Measurements from ENCODE around the gene HMGCL. TPM values are rescaled to one million over a fixed set of nuclear protein-coding genes. Genes with fewer than 3 reads are reported as not detected.
"Not testable (repeated sequence)": the region's sequence is repeated elsewhere in the genome, so short reads cannot be mapped to it uniquely, and the experiment has no call there.

The HMGCL gene
- total and polyA plus RNA-seq, 2 donors (not counting 1 experiment from before 2014, with no cell fraction given) = 41.3 to 74.6 TPM

DNA sequence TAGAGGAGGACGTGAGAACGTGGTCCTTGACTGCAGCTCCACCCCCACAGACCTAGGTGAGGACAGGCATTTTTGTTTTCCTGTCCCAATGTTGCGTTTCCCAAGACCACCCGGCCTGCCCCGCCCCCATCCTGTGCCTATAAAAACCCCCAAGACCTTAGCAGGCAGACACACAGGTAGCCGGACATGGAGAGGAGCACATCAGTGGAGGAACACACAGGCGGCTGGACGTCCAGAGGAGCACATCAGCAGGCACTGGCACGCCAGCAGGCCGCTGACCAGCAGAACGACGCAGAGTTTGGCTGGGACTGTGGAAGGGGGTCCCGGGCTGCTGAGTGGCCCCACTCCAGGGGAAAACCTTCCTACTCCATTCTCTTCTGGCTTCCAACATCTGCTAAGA is 12.7 kb upstream of the HMGCL start:
- no peak overlapping the region for H3K27ac ChIP-seq (ENCODE audit: insufficient read depth, low read length)
- no peaks in the 10 kb centered on the region for H4K20me1 ChIP-seq (ENCODE audit: control insufficient read depth, extremely low read depth, insufficient read depth, low read length)
- no peak for TF ChIP-seq EZH2 (IDR thresholded peaks at IDR 0.05; ENCODE audit: low read length, missing control alignments)
- TF ChIP-seq, protein P1, sequence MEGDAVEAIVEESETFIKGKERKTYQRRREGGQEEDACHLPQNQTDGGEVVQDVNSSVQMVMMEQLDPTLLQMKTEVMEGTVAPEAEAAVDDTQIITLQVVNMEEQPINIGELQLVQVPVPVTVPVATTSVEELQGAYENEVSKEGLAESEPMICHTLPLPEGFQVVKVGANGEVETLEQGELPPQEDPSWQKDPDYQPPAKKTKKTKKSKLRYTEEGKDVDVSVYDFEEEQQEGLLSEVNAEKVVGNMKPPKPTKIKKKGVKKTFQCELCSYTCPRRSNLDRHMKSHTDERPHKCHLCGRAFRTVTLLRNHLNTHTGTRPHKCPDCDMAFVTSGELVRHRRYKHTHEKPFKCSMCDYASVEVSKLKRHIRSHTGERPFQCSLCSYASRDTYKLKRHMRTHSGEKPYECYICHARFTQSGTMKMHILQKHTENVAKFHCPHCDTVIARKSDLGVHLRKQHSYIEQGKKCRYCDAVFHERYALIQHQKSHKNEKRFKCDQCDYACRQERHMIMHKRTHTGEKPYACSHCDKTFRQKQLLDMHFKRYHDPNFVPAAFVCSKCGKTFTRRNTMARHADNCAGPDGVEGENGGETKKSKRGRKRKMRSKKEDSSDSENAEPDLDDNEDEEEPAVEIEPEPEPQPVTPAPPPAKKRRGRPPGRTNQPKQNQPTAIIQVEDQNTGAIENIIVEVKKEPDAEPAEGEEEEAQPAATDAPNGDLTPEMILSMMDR (conservative IDR thresholded peaks at IDR 0.05 in 1 of 2, IDR thresholded peaks at IDR 0.05 in 1 of 2; ENCODE audit: low read depth in 1 of 2, low read length in 2 of 2) = no peak
- no peaks in the 10 kb centered on the region for H3K79me2 ChIP-seq (ENCODE audit: control insufficient read depth, insufficient read depth, low read length)
- H3K36me3 ChIP-seq (ENCODE audit: control insufficient read depth, insufficient read depth, low read length) = no peaks in the 10 kb centered on the region
- peaks cover 12% of the 10 kb centered on the region for H3K27me3 ChIP-seq (ENCODE audit: control insufficient read depth, insufficient read depth, low read length)
- H3K4me3 ChIP-seq (replicated peaks in 1 of 4; ENCODE audit: control extremely low read depth in 1 of 4, insufficient read depth in 1 of 4, low read depth in 3 of 4, low read length in 4 of 4) = peak overlapping the region in 1 of 4 experiments; percentile 42
- H3K4me1 ChIP-seq (ENCODE audit: control insufficient read depth, extremely low read depth, insufficient read depth, low read length) = no peaks in the 10 kb centered on the region
- H3K4me2 ChIP-seq (ENCODE audit: extremely low read depth, insufficient read depth, low read length) = peak overlapping the region; percentile 71
- H3K9me3 ChIP-seq (ENCODE audit: control insufficient read depth, insufficient read depth, low read depth, low read length) = no peaks in the 10 kb centered on the region
- H3K9ac ChIP-seq (ENCODE audit: insufficient read depth, low read length) = no peak overlapping the region
- H2AFZ ChIP-seq (ENCODE audit: low read length) = no peak overlapping the region
- DNase-seq (ENCODE audit: low read depth in 2 of 2) = no peak

DNA sequence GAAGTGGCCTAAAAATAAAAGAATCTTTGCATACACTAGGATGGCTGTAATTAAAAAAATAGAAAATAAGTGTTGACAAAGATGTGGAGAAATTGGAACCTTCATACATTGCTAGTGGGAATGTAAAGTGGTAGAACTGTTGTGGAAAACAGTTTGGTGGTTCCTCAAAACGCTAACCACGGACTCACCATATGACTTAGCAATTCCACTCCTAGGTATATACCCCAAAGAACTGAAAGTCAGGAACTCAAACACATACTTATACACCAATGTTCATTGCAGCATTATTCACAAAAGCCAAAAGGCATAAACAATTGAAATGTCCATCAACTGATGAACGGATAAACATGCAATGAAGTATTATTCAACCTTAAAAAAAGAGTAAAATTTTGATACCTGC is 10.8 kb upstream of the HMGCL start:
- Histone ChIP-seq H3K36me3 (ENCODE audit: control insufficient read depth, insufficient read depth, low read length) (no peaks in the 10 kb centered on the region), H3K9me3 (ENCODE audit: control insufficient read depth, insufficient read depth, low read depth, low read length) (no peaks in the 10 kb centered on the region), H3K4me2 (ENCODE audit: extremely low read depth, insufficient read depth, low read length) (no peak overlapping the region), H3K79me2 (ENCODE audit: control insufficient read depth, insufficient read depth, low read length) (no peaks in the 10 kb centered on the region), H3K4me3 (replicated peaks in 1 of 4; ENCODE audit: control extremely low read depth in 1 of 4, insufficient read depth in 1 of 4, low read depth in 3 of 4, low read length in 4 of 4) (no peak overlapping the region), H2AFZ (ENCODE audit: low read length) (no peak overlapping the region), H3K4me1 (ENCODE audit: control insufficient read depth, extremely low read depth, insufficient read depth, low read length) (no peaks in the 10 kb centered on the region), H4K20me1 (ENCODE audit: control insufficient read depth, extremely low read depth, insufficient read depth, low read length) (no peaks in the 10 kb centered on the region), H3K27ac (ENCODE audit: insufficient read depth, low read length) (no peak overlapping the region), H3K9ac (ENCODE audit: insufficient read depth, low read length) (no peak overlapping the region), H3K27me3 (ENCODE audit: control insufficient read depth, insufficient read depth, low read length) (peaks cover 9% of the 10 kb centered on the region)
- no peak for DNase-seq (ENCODE audit: low read depth in 2 of 2)
- TF ChIP-seq EZH2 (IDR thresholded peaks at IDR 0.05; ENCODE audit: low read length, missing control alignments) = no peak
- TF ChIP-seq, protein P1 (conservative IDR thresholded peaks at IDR 0.05 in 1 of 2, IDR thresholded peaks at IDR 0.05 in 1 of 2; ENCODE audit: low read depth in 1 of 2, low read length in 2 of 2) = no peak

DNA sequence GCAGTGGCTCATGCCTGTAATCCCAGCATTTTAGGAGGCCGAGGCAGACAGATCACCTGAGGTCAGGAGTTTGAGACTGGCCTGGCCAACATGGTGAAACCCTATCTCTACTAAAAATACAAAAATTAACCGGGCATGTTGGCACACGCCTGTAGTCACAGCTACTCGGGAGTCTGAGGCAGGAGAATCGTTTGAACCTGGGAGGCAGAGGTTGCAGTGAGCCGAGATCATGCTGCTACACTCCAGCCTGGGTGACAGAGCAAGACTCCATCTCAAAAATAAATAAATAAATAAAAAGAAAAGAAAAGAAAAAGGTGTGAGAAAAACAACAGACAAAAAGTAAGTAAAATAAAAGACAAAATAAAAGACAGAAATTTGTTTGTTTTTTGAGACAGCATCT is 8.9 kb upstream of the HMGCL start:
- not testable (repeated sequence) for H3K36me3 ChIP-seq (ENCODE audit: control insufficient read depth, insufficient read depth, low read length); H3K9ac ChIP-seq (ENCODE audit: insufficient read depth, low read length); H3K27me3 ChIP-seq (ENCODE audit: control insufficient read depth, insufficient read depth, low read length); H2AFZ ChIP-seq (ENCODE audit: low read length); H3K27ac ChIP-seq (ENCODE audit: insufficient read depth, low read length); H3K4me3 ChIP-seq (replicated peaks in 1 of 4; ENCODE audit: control extremely low read depth in 1 of 4, insufficient read depth in 1 of 4, low read depth in 3 of 4, low read length in 4 of 4); H3K79me2 ChIP-seq (ENCODE audit: control insufficient read depth, insufficient read depth, low read length); H4K20me1 ChIP-seq (ENCODE audit: control insufficient read depth, extremely low read depth, insufficient read depth, low read length); H3K4me2 ChIP-seq (ENCODE audit: extremely low read depth, insufficient read depth, low read length); DNase-seq (ENCODE audit: low read depth in 2 of 2); H3K9me3 ChIP-seq (ENCODE audit: control insufficient read depth, insufficient read depth, low read depth, low read length); H3K4me1 ChIP-seq (ENCODE audit: control insufficient read depth, extremely low read depth, insufficient read depth, low read length)

Data from fibroblast of lung (primary cell).